ENCODE measurements around the gene PRDM16. TPM values are rescaled to one million over a fixed set of nuclear protein-coding genes. Genes with fewer than 3 reads are reported as not detected.

The PRDM16 gene
- total and polyA plus RNA-seq, 2 of the 13 experiments (the other 11 are each of a cell fraction or from before 2014, with no cell fraction given): 0.15 to 0.81 TPM

DNA sequence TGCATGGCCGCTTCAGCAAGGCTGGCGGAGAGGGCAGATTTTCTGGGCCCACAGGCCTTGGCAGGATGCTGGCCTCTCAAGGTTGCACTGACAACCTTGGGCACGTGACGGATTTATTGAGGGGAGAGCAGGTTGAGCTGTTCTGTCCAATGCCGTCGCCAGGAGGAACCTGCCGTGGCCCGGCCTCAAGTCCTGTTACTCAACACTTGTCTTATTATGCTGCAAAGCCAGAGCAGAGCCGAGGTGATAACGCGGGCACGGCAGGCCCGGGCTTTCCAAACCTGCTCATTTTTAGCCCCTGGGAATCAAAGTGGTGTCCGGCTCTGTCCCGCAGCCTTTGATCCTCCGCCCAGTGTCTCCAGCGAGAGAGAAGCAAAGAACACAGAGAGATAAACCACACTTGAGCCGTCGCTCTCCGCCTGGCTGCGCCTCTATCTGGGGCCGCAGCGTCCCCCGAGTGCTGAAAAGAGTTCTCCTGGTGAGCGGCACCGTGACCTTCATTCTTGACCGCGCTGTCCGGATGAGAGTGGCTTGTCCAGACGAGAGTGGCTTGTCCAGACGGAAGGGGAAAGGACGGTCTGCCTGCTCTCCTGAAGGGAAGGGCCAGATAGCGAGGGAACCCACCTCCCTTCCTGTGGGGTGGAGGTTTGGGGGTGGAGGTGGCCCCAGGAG, 223.2 kb downstream of the PRDM16 start (continued):
- TF ChIP-seq, protein P1, sequence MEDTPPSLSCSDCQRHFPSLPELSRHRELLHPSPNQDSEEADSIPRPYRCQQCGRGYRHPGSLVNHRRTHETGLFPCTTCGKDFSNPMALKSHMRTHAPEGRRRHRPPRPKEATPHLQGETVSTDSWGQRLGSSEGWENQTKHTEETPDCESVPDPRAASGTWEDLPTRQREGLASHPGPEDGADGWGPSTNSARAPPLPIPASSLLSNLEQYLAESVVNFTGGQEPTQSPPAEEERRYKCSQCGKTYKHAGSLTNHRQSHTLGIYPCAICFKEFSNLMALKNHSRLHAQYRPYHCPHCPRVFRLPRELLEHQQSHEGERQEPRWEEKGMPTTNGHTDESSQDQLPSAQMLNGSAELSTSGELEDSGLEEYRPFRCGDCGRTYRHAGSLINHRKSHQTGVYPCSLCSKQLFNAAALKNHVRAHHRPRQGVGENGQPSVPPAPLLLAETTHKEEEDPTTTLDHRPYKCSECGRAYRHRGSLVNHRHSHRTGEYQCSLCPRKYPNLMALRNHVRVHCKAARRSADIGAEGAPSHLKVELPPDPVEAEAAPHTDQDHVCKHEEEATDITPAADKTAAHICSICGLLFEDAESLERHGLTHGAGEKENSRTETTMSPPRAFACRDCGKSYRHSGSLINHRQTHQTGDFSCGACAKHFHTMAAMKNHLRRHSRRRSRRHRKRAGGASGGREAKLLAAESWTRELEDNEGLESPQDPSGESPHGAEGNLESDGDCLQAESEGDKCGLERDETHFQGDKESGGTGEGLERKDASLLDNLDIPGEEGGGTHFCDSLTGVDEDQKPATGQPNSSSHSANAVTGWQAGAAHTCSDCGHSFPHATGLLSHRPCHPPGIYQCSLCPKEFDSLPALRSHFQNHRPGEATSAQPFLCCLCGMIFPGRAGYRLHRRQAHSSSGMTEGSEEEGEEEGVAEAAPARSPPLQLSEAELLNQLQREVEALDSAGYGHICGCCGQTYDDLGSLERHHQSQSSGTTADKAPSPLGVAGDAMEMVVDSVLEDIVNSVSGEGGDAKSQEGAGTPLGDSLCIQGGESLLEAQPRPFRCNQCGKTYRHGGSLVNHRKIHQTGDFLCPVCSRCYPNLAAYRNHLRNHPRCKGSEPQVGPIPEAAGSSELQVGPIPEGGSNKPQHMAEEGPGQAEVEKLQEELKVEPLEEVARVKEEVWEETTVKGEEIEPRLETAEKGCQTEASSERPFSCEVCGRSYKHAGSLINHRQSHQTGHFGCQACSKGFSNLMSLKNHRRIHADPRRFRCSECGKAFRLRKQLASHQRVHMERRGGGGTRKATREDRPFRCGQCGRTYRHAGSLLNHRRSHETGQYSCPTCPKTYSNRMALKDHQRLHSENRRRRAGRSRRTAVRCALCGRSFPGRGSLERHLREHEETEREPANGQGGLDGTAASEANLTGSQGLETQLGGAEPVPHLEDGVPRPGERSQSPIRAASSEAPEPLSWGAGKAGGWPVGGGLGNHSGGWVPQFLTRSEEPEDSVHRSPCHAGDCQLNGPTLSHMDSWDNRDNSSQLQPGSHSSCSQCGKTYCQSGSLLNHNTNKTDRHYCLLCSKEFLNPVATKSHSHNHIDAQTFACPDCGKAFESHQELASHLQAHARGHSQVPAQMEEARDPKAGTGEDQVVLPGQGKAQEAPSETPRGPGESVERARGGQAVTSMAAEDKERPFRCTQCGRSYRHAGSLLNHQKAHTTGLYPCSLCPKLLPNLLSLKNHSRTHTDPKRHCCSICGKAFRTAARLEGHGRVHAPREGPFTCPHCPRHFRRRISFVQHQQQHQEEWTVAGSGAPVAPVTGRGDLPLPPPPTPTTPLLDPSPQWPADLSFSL (CRISPR knock-in tag; IDR thresholded peaks at IDR 0.05): no peak
- TF ChIP-seq GLI4 (CRISPR knock-in tag; IDR thresholded peaks at IDR 0.05; ENCODE audit: borderline replicate concordance): no peak
- no peak for TF ChIP-seq ZNF207 (IDR thresholded peaks at IDR 0.05; ENCODE audit: borderline replicate concordance)
- TF ChIP-seq SAFB2 (CRISPR knock-in tag; IDR thresholded peaks at IDR 0.05; ENCODE audit: borderline replicate concordance, low read depth): no peak
- TF ChIP-seq KDM5B (CRISPR knock-in tag; IDR thresholded peaks at IDR 0.05; ENCODE audit: borderline replicate concordance): no peak; the same call in 1 of the 2 replicates
- no peak for TF ChIP-seq ZNF281 (CRISPR knock-in tag; IDR thresholded peaks at IDR 0.05; ENCODE audit: borderline replicate concordance)
- no peak for TF ChIP-seq ZNF362 (CRISPR knock-in tag; IDR thresholded peaks at IDR 0.05; ENCODE audit: borderline replicate concordance)
- no peak for TF ChIP-seq HNRNPUL1 (IDR thresholded peaks at IDR 0.05; ENCODE audit: low read depth, low read length)
- no peak for TF ChIP-seq SRSF4 (IDR thresholded peaks at IDR 0.05; ENCODE audit: low read depth, low read length, poor library complexity, severe bottlenecking)
- TF ChIP-seq MYC (CRISPR knock-in tag; IDR thresholded peaks at IDR 0.05; ENCODE audit: borderline replicate concordance): no peak
- TF ChIP-seq KAT2B (IDR thresholded peaks at IDR 0.05; ENCODE audit: borderline replicate concordance, low read depth, low read length): no peak
- no peak for TF ChIP-seq PHB2 (IDR thresholded peaks at IDR 0.05; ENCODE audit: partially characterized antibody)
- 0 out of 2 replicates have a peak, but pooled peaks have one; percentile 39 for TF ChIP-seq DNMT1 (CRISPR knock-in tag; IDR thresholded peaks at IDR 0.05)
- no peak for TF ChIP-seq SMARCC2 (IDR thresholded peaks at IDR 0.05)
- no peak for TF ChIP-seq STAG1 (CRISPR knock-in tag; IDR thresholded peaks at IDR 0.05)
- no peak for TF ChIP-seq ZNF557 (CRISPR knock-in tag; IDR thresholded peaks at IDR 0.05)
- peak in 1 of 2 experiments; percentile 23; a peak in 1 of 4 replicates for TF ChIP-seq EP300 (IDR thresholded peaks at IDR 0.05; ENCODE audit: low read depth in 2 of 2, low read length in 2 of 2)
- TF ChIP-seq EP300 (CRISPR knock-in tag; IDR thresholded peaks at IDR 0.05; ENCODE audit: borderline replicate concordance): no peak
